ENCODE results near the gene MINAR1.

Gene MINAR1

DNA sequence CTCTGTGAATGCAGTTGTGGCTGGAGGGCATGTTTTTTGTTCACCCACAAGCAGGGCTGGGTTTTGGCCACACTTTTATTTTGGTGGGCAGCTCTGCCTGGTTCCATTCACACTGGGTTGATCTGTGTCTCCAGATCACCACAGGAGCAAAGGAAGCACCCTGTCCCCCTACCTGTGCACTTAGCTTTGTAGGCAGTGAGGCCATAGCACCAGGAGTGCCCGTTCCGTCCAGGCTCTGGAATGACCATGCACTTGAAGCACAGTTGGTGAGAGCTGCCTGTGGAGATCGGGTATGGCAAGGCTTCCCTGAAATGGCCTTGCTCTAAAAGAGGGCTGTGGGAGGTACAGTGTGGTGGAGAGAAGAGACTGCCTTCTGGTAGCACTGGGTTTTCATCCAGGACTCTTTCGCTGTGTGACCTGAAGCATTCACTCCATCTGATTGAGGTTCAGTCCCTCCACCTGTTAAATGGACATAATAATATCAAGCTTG is 31.7 kb downstream of the MINAR1 start:
- DNase-seq (ENCODE audit: low read depth in 2 of 2): no peak

- DNase-seq (ENCODE audit: low read depth in 2 of 2): no peak
Observed at GRCh38 chr15:79466488-79466887, 34.4 kb downstream of the MINAR1 start.

DNA sequence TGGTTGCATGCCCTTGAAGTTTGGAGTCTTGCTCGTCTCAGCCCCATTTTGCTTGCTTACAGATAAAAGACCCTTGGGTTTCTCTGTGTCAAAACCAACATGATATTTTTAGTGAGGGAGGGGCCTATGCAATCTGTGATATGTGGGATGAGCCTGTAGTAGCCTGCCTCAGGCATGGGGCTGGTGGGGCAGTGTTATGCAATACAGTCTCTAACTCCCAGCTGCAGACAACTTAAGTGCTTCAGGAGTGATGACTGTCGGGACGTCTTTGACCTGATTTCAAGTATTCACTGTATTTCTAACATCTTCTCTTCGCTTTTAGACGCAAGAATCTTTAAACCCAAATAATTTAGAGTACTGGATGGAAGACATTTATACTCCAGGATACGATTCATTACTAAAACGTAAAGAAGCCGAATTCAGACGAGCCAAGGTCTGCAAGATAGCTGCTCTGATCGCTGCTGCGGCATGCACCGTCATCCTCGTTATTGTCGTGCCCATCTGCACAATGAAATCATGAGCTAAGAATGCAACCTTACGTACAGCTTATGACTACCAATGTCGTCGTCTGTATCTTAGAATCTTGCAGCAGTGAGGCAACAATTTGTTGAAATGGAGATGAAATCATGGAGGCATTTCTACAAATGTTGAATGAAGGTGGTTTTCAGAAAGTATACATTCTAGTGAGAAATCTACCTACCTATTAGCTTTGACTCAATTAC is 35.9 kb downstream of the MINAR1 start:
- DNase-seq (ENCODE audit: low read depth in 2 of 2): no peak

- DNase-seq (ENCODE audit: low read depth in 2 of 2): no peak
Observed at GRCh38 chr15:79472446-79472845, 40.3 kb downstream of the MINAR1 start.

DNA sequence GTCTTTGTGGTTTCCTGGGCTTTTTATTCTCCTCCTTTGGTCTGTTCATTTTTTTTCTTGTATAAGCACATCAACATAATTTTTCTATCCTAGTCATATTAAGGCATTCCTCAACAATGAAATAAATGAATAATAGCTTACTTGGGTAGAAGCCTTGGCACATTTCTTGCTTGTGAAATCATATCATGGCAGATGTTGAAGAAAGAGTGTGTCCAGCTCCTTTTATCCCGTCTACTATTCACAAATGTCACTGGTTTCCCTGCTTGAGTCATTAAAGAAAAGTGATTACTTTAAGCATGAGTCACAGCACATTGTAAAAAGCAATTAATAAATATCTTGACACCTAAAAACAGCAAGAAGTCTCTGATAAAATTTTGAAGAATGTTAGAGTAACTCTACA is 42.1 kb downstream of the MINAR1 start:
- DNase-seq (ENCODE audit: low read depth in 2 of 2): no peak

DNA sequence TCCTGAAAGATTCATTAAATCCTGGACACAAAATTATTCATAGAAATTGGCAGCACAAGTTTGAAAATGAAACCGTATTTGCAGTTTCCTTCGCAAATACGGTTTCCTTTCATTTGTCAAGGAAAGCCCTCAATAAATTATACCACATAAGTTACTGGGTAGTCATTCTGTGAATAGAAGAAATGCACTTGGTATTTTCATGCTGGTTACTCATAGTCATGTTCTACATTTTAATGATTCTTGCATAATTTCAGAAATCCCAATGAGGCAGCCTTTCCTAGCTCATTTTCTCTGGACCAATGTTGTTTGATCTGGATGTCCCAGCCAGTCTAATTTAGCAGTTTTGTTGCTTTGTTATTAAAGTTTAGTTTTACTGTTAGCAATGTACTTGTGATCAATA is 43.2 kb downstream of the MINAR1 start:
- DNase-seq (ENCODE audit: low read depth in 2 of 2): no peak

DNA sequence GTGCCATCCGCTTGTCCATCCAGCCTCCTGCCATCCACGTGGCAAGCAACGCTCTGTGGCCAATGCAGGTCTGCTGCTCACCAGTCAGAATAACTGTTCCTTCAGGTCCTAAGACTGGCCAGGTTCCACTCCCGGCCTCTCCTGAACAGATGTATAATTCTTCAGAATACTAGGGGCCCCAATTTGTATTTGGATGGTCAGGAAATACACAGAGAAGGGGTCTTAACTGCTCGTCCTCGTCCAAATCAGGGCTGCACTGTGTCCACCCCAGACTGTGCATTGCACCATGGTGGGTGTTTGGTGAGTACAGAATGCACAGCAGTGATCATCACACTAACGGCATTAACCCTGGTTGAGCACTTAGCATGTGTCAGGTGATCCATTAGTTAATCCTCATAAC is 46.0 kb downstream of the MINAR1 start:
- no peak for DNase-seq (ENCODE audit: low read depth in 2 of 2)

DNA sequence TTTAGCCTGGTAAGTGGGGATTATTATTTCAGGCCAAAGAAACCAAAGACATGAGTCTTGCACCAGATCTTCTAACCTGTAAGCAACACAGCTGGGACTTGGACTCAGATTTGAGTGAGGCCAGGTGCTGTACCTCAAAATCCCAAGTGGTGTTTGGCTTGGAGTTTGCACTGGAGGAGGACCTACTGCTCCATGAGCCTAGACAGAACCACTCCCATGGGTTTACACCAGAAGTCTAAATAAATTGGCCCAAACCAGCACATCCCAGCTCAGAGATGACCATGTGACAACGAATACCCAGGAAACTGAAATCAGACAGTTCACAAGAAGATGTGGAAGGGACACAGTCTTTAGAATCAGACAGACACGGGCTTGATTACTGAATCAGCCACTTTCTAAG is 47.5 kb downstream of the MINAR1 start:
- no peak for DNase-seq (ENCODE audit: low read depth in 2 of 2)

DNA sequence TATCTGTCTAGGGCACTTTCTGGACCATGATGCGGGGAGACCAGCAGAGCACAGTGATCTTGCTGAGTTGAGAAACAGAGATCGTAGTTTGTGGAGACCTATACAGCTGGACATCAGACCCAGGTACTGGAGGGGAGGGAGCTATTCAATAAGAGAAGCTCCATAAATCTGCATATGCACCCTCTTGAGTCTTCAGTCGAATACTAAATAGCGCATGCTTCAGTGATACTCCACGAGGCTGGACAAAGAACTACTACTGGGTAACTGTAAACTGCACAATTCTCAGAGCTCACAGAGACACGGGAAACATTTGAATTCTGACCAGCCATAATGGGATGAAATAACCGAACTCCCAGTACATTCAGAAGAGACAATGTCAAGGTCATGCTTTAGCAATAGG is 49.7 kb downstream of the MINAR1 start:
- no peak for DNase-seq (ENCODE audit: low read depth in 2 of 2)

All from stimulated activated CD8-positive, alpha-beta memory T cell treated with anti-CD3 and anti-CD28 coated beads, Interleukin-15, amount 100 ng/mL, for 48 hours (primary cell).